KOPT-K1 (cell line): ENCODE measurements around the gene DTNB.

Experiments
- H3K27ac ChIP-seq: fragments of 200-600 bp; sonication (generic); 2 replicates; pipeline ENCODE4 v1.5.1; 2016; ENCODE audit warnings: antibody characterized with exemption, mild to moderate bottlenecking, low read depth, low read length; ENCODE audit not compliant: poor library complexity, severe bottlenecking
- H3K36me3 ChIP-seq: fragments of 200-600 bp; sonication (generic); 2 replicates; pipeline ENCODE4 v1.5.1; 2017; ENCODE audit warnings: antibody characterized with exemption, mild to moderate bottlenecking, low read length, moderate library complexity; ENCODE audit not compliant: insufficient read depth
- H3K9me3 ChIP-seq: fragments of 200-600 bp; sonication (generic); 2 replicates; pipeline ENCODE4 v1.5.1; 2017; ENCODE audit warnings: antibody characterized with exemption, low read length, mild to moderate bottlenecking; ENCODE audit not compliant: insufficient read depth, poor library complexity, severe bottlenecking

The DTNB gene

DNA sequence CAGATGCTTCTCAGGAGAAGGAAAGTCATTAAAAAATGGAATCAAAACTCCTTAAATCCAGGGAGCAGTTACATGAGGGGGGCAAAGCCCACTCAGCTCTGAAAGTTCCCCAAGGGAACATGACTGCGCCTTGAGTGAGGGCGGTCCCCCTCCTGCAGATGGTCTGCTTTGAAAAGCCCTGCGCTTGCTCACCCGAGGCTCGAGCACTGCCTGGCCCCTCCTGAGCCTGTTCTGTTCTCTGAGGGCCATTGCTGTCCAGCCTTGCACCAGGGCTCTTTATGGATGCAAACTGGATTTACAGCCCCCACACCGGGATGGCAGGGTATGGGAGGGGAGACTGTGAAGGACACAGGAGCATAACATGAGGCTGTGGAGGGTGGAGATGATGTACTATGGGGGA, 293.8 kb downstream of the DTNB start:
- Histone ChIP-seq H3K36me3 (no peaks in the 10 kb centered on the region), H3K27ac (no peak overlapping the region)

DNA sequence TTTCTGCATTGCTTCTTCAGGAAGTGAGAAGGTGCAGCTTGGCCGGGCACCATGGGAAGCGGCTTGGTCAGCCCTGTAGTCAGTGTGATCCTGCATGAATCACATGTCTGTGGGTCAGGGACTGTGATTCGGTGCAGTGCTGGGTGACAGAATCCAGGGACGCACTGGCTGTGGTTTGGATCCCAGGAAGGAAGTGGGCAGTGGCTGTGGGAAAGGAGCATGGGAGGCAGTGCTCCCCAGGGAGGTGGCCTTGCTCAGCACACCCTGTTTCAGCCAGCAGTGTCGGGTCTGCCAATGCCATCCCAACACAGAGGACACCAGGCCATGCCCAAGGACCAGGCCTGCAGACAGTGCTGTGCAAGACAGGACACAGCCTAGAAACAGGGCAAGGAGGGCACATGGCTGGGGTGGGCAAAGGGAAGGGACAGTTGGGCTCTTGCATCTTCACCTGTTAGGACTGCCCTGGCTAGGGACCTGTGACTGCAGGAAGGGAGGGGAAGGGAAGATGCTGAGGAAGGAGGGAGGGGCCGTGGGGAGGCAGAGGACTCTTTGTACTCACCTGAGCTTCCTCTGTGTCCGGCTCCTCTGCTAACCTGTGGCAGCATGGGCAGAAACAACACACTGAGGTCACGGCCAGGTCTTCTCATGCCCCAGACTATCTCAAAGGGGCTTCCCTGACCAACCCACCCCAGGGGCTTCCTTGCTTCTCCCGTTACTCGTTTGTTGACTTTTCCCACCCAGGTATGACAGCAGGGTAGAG, 294.5 kb downstream of the DTNB start:
- Histone ChIP-seq H3K36me3 (no peaks in the 10 kb centered on the region), H3K27ac (no peak overlapping the region), H3K9me3 (peaks cover 7% of the 10 kb centered on the region)

More for the DNA sequence above, 293.8 kb downstream of the DTNB start:
- H3K9me3 ChIP-seq, result peaks cover 7% of the 10 kb centered on the region

DNA sequence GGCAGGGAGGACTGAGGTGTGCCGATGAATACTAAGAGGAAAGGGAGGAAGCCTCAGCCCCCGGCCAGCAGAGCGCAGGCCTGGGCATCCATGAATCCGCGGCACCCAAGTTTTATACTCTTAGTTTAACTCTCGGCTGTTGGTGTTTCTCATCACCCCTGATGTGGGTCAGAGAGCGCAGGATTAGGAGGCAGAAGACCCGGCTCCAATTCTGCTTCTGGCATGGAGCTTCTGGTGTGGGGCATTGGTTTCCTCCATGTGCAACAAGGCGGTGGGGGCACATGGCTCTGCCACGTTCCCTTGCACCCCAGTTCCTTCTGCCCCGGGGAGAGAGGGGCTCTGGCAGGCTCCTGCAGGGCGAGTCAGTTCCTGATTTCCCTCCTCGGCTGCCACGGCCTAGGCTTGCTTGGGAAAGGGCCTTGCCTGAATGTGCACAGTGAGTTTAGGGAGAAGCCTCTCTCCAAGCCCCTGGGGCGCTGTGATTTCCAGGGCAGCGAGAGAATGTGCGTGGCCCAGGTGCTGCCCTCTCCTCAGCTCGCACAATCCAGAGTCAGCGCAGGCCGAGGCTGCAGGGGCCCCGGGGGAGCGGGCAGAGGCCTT, 295.5 kb downstream of the DTNB start:
- no peaks in the 10 kb centered on the region for H3K36me3 ChIP-seq
- H3K9me3 ChIP-seq, result peaks cover 7% of the 10 kb centered on the region
- peak overlapping the region; percentile 83 for H3K27ac ChIP-seq

DNA sequence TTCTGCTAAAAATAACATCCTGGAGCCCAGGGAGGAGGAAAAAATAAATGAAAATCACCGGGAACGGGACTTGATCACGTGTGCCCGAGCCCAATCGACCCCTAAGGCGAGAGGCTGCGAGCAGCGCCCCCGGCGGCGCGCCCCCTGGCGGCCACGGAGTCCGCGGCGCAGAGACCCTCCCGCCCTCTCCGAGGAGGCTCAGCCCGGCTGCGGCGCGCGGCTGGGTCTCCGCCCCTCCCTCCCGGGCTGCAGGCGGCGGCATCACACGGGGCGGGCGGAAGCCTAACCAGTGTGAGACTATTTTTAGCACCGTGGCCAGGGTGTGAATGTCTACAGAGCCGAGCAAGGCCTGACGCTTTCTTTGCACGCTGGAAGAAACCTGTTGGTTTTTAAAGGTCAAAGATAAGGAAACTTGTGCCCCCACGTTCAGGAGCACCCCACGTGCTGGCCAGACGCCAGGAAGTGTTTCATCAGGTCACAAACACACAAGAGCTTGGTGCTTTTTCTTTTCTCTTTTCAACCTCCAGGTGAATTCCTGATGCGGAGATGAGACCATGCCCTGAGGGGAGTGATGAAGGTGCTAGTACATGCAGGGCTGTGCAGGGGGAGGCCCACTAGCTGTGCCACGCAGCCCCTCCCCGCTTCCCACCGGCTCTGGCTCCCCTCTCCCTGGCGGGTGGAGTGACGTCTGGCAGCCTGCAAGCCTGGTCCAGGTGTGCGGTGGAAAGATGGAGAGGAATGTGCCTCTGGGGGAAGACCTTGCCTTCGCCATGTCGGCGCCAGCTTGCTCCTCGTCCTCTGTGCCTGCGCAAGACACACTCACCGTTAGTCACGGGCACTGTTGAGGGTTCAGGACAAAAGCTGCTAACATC, 296.4 kb downstream of the DTNB start:
- H3K36me3 ChIP-seq, result no peaks in the 10 kb centered on the region
- H3K9me3 ChIP-seq, result peaks cover 7% of the 10 kb centered on the region
- peak overlapping the region; percentile 83 for H3K27ac ChIP-seq

DNA sequence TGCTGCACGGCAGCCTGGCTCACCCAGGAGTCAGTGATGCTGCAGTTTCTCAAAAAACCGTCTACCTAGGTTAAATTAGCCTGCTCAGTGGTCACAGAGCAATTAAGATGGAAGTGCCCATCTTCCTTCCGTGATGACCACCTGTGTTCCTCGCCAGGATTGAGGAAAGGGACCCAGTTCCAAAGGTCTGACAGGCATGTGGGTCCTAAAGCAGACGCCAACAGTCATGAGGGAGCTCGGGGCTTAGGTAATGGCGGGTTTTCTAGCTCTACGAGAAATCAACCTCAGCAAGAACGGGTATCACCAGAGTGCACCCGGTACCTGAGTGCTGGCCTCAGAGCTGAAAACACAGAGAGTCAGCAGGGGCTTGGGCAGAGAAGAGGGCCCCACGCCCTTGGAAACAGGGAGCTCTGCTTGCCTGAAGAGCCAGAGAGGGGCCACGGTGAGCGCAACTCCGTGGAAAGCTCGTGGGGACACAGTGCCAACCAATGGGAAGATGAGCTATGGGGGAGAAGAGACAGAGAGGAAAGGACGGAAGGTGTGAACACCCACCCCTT, 297.3 kb downstream of the DTNB start:
- no peak overlapping the region for H3K27ac ChIP-seq
- H3K9me3 ChIP-seq, result peaks cover 7% of the 10 kb centered on the region
- H3K36me3 ChIP-seq, result no peaks in the 10 kb centered on the region

DNA sequence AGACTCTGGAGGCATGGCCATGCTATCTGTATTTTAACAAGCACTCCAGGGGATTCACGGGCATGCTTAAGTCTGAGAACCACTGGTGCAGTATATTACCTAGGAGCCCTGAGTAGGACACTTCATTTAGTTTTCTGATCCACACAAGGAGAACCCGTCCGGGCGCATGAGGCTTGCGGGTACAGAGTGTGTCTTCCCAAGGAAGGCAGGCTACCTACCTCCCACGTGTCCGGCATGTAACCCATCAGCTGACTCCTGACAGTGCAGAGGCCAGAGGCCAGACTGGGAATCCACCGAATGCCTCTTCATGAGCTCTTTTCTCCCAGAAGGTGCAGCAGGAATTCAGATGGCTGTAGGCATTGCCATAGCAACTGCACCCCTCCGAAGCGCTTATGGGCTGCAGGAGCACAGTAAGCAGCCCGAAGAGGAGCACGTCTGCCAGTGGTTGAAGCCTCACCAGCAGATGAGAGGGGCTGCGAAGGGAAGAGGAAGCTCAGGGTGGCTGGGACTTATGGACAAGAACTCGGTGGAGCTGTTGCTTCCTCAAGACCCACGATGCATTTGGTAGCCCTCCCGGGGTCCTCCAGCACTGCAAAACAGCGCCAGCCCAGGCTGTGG, 297.9 kb downstream of the DTNB start:
- Histone ChIP-seq H3K9me3 (peaks cover 7% of the 10 kb centered on the region), H3K27ac (no peak overlapping the region), H3K36me3 (no peaks in the 10 kb centered on the region)

DNA sequence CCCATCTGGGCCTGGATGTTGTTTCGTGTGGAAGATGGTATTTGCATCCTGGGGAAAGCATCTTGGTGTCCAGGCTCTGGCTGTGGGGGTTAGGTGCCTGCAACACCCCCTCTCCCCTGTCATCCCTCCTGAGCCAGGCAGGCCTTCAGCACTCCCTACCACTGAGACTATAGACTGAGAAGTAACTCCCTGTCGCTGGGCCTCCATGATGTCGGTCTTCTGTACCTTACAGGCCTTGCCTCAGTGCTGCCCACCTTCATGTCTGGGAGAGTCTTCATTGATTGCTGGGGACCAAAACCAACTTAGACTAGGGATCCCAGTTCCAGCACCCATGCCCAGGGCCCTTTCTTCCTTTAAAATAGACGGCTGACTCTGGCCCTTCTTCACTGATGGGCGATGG, 298.6 kb downstream of the DTNB start:
- H3K27ac ChIP-seq, result no peak overlapping the region
- H3K36me3 ChIP-seq, result no peaks in the 10 kb centered on the region
- H3K9me3 ChIP-seq, result peaks cover 7% of the 10 kb centered on the region

DNA sequence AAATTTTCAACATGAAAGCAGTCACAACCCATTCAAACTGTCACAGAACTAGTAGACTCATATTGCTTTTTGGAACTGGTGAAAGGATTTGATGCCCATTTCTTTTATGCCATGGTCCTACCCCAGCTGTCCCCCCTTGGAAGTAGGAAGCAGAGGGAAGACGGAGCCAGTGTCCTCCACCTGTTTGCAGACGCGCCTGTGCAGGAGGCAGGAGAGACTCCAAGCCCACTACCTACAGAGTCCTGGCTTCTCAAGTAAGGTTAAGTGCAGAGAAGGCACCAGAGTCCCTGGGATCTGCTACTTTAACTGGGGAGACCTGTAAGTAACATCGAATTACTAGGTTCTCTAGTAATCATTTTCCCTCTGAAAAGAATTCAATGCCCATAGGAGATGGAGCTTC, 299.0 kb downstream of the DTNB start:
- H3K36me3 ChIP-seq, result no peaks in the 10 kb centered on the region
- H3K27ac ChIP-seq, result no peak overlapping the region
- peaks cover 7% of the 10 kb centered on the region for H3K9me3 ChIP-seq

DNA sequence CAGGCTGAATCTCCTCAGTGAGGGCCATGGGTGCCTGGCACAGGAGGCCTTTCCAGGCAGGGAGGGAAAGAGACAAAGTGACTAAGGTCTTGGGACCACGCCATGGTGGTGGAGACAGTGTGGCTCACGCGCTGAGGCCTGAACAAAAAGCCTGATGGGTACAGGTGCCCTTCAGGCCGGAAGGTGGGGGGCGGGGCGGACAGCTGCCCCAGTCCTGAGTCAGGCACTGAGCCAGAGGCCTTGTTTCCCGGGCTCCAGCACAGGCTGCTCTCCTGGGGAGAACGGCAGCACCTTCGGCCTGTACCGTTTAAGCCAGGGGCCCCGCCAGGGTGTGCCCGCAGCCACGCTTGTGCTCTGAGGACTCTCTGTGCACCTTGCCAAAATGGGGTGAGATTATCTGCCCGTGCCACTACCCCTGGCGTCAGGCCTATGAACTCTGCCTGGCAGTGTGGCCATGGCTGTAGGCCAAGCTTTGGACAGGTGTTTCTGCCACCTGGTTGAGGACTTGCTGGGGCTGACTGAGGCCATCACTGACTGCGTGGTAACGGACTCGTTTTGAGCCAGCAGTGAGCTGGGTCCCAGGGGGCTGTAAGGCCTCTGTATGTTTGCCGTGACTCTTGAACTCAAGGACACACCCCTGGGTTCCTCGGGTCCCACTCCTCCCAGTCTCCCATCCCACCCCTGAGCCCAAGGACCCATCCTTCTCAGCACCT, 300.0 kb downstream of the DTNB start:
- Histone ChIP-seq H3K36me3 (no peaks in the 10 kb centered on the region), H3K9me3 (no peaks in the 10 kb centered on the region), H3K27ac (no peak overlapping the region)

DNA sequence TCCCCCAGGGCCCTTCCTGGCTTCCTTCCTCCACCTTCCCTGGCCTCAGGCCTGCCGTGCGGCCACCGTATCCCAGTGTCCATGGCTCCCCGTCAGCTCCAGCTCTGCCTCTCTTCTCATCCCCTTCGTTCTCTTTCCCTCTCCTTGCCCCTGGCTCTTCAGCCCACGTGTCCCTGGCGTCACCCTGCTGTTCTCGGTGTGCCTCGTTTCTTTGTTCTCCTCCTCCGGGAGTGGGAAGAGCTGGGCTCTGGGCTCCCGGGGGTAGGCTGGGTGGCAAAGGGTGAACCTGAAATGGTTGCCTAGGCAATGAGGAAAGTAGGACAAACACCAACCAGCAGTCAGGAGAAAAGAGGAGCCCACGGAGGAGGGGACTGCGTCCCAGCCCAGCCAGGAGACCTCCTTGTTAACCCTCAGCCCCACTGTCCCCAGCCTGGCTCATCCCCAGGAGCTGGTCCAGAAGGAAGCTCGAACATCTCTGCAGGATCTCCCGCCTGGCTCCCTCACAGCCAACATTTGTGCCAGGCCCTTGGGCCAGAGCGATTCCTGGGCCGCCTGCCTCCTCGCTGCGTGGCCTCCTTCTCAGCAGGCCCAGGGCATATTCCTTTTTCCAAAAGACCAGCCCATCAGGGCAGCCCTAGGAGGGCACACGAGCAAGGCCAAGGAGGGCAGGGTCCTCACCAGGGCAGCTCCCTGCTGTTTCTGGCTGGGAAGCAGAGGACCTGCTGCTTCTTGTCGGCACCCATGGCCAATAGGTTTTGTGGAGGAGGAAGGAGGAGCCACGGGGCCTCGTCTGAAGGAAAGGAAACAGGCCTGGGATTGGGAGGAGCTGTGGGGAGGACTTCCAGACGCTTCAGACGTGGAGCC, 300.7 kb downstream of the DTNB start:
- Histone ChIP-seq H3K36me3 (no peaks in the 10 kb centered on the region), H3K9me3 (no peaks in the 10 kb centered on the region), H3K27ac (no peak overlapping the region)

DNA sequence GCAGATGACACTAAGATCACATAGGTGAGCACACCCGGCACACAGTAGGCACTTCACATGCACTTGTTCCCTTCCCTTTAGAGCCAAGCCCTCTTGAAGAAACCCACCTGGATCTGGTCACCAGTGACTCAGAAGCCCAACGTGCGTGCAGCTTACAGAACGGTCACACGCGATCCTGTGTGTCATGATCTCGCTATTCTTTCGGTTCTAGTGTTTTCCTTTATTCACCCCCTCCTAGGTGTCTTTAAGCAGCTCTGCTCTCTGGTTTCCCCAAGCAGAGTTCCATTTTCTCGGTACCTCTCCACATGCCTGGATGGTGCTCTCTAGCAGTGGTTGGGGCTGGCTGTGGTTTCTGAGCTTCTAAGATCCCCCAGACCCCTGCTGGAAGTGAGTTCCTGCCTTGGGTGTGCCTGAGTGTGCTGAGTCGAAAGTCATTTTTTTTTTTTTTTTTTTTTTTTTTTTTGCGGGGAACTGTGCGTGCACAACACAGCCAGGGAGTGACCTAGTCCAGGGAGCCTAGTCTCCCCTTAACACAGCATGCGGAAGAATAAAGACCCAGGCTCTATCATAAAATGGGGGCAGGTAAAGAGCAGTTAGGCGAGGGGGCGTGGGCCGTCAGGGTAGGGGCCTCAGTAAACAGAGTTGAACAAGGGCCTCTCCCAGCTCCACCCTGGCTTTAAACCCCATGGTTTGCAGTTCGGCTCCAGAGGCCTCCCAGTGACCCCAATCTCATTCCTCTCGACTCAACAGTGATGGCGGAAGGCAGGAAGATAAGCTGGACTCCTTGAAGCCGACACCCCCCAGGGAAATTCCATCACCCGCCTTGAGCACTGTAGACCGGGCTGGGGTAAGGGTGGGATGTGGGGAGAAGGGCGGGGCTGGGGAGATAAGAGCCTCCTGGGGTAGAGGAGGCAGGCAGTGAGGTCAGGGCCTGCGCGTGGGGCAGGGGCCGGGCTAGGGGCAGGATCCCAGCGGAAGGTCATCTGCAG, 301.8 kb downstream of the DTNB start:
- Histone ChIP-seq H3K27ac (no peak overlapping the region), H3K9me3 (no peaks in the 10 kb centered on the region), H3K36me3 (no peaks in the 10 kb centered on the region)

DNA sequence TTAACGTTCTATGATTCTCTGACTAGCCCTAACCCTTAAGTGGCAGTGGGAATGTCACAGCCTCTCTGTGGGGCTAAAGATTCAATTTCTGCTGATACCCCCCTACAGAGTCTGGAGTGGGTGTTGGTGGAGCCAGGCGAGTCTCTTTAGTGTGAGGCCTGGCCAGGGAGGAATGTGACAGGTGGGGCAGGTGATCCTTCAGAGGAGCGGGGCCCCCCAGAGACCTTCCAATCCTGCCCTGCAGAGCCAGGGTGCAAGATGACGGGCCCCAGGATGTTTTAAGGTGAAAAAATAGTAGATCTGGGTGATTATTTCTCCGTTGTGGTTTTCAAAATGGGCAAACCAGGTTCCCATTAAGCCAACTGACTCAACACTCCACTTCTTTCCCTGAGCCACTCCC, 303.5 kb downstream of the DTNB start:
- no peaks in the 10 kb centered on the region for H3K36me3 ChIP-seq
- H3K9me3 ChIP-seq, result no peaks in the 10 kb centered on the region
- no peak overlapping the region for H3K27ac ChIP-seq

DNA sequence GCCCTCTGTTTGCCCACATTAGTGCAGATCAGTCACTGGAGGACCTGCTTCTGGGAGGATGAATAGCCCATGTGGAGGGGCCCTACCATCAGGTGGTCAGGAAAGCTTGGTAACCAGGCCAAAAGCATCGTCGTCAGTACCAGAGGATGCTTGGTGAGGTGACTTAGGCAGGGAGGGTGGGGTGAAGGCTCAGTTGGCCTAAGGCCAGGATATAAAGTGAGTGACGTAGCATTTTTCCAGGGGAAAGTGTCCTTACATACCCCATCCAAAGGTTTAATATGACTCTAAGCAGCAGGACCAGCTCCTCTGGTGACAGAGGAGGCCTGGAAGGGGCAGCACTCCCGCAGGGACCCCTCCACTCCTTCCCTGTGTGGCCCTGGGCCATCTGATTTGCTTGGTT, 303.9 kb downstream of the DTNB start:
- Histone ChIP-seq H3K27ac (no peak overlapping the region), H3K9me3 (no peaks in the 10 kb centered on the region), H3K36me3 (no peaks in the 10 kb centered on the region)
